ENCODE results near the gene NATD1.
"Not testable (repeated sequence)": the region's sequence is repeated elsewhere in the genome, so short reads cannot be mapped to it uniquely, and the experiment has no call there.

The NATD1 gene

DNA sequence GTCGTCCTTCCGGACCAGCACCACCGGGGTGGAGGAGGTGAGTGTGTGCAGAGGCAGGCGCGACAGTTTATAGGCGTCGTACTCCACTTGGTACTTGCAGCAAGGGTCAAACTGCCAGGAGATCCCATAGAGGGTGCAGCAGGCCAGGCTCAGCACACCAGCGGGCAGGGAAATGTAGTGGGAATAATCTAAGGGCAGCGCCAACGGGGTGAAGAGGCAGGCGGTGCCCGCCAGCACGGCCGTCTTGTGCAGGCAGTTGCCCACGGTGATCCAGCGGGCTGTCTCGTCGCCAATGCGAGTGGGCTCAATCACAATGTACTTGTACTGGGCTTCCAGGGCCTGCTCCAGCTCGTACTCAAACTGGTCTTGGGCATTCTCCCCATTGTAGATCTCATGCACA is 54.8 kb downstream of the NATD1 start:
- DNase-seq (ENCODE audit: extremely low read depth in 1 of 2, low read depth in 1 of 2): no peak

DNA sequence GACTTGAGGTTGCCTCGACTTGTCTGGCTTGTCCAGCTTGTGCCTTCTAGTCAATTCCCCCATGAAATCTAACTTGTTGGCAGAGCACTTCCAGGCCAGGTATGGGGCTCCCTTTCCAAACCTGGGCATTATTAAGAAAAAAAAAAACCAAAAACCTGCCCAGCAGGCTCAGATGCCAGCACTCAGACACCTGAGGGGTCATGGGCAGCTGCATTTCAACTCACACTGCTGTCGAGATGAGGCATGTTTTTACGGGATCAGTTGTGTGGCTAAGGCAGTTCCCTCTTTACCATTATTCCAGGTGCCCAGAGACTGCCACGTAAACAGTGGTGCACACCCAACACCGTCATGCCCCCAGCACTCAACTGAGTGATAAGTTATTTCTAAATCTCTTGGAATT is 57.1 kb downstream of the NATD1 start:
- DNase-seq (ENCODE audit: extremely low read depth in 1 of 2, low read depth in 1 of 2): no peak

DNA sequence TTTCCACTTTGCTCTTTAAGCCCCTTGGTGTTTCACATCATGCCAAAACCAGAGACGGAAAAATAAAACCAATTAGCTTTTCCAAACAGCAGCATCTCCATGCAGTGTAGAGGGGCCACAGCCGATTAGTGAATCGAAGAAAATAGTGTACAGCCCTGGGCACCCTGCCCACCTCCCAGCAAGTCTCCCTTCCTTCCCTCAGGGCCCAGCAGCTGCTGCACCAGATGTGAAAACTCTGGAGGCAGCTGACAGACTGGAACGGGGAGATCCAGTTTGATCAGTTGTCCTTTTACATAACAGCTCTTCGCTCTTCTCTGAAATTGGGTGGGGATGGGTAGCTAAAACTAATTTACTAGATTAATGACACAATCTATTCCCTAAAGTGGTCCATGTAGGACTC is 58.5 kb downstream of the NATD1 start:
- no peak for DNase-seq (ENCODE audit: extremely low read depth in 1 of 2, low read depth in 1 of 2)

DNA sequence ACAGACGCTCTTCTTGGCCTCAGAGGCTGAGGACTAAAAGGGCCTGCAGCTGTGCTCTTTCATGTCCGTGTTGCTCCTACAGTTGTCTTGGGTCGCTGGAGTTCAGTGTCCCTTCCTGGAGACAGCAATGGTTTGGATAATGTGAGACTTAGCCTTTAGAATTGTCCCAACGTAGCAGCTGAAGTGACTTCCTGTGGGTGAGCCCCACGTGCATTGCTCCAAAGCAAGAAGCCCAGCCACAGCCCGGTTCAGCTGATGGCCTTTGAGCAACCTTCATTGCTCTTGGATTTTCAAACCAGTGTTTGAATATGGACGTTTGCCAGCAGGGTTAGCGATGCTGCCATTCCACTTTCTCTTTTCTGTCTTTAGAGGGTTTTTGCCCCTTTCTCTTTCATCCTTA is 59.0 kb downstream of the NATD1 start:
- no peak for DNase-seq (ENCODE audit: extremely low read depth in 1 of 2, low read depth in 1 of 2)

DNA sequence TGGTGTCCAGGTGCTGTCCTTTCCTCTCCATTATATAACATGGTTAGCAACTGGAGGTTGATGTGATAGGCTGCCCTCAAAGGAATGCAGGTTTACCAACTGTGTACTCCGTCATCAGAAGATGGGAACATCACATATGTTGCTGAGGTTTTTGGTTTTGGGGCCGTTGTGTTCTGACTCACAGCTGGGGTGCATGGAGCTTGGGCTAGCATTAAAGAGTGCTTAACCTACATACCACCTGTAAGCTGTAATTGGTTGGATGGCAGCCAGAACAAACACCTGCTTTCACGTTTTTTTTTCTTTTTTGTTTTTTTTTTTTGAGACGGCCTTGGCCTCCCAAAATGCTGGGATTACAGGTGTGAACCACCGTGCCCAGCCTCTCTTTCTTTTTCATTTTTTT is 60.2 kb downstream of the NATD1 start:
- no peak for DNase-seq (ENCODE audit: extremely low read depth in 1 of 2, low read depth in 1 of 2)

DNA sequence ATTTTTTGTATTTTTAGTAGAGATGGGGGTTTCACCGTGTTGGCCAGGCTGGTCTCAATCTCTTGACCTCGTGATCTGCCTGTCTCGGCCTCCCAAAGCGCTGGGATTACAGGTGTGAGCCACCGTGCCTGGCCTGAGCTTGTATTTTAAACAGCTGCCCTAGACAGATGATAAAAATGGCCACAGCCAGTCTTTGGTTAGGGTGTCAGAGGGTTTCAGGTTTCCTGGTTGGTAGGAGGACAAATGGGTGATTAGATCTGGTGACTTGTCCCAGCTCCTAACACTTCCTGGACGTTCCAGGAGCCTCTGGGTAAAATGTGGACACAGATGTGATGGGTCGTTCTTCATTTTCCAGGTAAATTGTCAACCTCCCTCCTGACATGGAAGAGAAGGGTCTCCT is 60.8 kb downstream of the NATD1 start:
- DNase-seq (ENCODE audit: extremely low read depth in 1 of 2, low read depth in 1 of 2): not testable (repeated sequence)

DNA sequence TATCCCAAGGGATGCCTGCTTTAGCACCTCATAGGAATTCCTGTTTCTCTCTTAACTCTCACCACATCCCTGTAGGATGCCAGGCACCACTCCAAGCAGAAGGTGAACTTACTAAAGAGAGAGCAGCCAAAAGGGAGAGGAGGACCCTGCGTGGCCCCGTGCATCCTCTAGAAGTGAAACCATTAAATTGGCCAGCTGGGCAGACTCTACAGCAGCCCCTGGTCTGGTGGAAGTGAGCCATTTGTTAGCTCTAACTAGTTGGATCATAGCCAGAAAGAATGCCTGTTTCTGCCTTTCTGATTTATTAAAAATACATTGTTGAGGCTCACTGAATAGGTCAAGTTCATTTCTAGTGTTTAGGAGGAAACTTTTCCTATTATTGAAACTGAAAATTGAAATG is 61.5 kb downstream of the NATD1 start:
- DNase-seq (ENCODE audit: extremely low read depth in 1 of 2, low read depth in 1 of 2): no peak

DNA sequence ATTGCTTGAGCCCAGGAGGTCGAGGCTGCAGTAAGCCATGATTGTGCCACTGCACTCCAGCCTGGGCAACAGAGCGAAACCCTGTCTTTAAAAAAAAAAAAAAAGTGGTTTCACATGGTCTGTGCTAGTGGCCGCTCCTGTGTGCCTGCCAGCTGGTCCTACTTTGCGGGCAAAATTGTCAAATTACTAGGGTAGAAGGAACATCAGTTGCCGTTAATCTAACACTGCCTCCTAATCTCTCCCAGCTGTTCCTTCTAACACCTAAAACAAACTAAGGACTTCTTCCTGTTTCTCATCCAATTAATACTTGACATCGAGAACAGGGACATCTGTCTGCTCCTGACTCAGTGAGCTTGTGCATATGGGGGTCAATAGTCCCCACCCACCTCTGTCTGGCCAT is 63.1 kb downstream of the NATD1 start:
- DNase-seq (ENCODE audit: extremely low read depth in 1 of 2, low read depth in 1 of 2): no peak

DNA sequence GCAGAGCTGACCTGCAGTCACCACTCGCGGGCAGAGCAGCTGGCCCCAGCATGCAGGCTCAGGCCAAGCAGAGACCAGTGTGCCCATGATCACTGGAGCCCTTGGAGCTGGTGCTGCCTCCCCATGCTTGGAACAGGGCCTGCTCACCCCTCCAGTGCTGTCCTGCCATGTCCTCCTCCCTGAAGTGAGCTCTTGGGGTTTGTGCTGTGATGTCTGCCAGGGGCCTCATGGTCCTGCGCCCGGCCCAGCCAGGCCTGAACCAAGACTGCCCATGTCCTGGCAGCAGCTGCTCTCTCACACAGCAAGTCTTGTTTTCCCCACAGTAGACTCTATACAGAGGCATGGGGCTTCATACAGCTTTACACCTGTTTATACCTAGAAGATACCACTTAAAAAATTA is 63.8 kb downstream of the NATD1 start:
- DNase-seq (ENCODE audit: extremely low read depth in 1 of 2, low read depth in 1 of 2): no peak

All from stimulated activated CD8-positive, alpha-beta memory T cell treated with anti-CD3 and anti-CD28 coated beads, Interleukin-7, amount 100 ng/mL, for 48 hours (primary cell).